Liver (tissue), 2 donors: ENCODE measurements around the gene TLCD4.

Experiments
- GABPA ChIP-seq, 2 donors: IDR thresholded peaks in 1 of 2; conservative IDR thresholded peaks in 1 of 2; 2 replicates each; pipeline ENCODE4 v1.6.1; 2016; ENCODE audit warnings: antibody characterized with exemption in 2 of 2, mild to moderate bottlenecking in 1 of 2, moderate library complexity in 1 of 2
- TF ChIP-seq, protein P1 (sequence below): IDR thresholded peaks from 2 replicates; pipeline ENCODE4 v1.6.1; 2016; ENCODE audit warnings: antibody characterized with exemption, mild to moderate bottlenecking
- TF ChIP-seq, protein P2 (sequence below): IDR thresholded peaks from 2 replicates; pipeline ENCODE4 v1.6.1; 2016; ENCODE audit warnings: antibody characterized with exemption
- donor health status: healthy.

DNA sequence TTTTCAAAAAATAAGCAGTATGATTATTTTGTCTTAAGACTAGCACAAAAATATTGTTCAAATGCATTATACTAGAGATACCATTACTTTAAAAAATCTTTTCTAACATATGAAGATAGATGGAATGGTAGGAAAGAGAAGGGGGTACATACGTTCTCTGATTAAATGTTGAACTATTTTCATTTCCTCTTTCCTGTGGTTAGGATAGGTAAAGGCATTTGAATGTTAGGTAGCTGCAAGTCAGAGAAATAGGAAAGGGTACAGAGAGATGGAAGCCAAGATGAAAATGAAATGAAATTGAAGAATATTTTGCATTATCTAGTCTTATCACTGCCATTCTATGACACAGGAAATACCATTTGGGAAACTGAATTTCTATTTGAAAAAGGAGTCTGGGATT lies 28.3 kb downstream of the TLCD4 start:
- TF ChIP-seq, protein P1, sequence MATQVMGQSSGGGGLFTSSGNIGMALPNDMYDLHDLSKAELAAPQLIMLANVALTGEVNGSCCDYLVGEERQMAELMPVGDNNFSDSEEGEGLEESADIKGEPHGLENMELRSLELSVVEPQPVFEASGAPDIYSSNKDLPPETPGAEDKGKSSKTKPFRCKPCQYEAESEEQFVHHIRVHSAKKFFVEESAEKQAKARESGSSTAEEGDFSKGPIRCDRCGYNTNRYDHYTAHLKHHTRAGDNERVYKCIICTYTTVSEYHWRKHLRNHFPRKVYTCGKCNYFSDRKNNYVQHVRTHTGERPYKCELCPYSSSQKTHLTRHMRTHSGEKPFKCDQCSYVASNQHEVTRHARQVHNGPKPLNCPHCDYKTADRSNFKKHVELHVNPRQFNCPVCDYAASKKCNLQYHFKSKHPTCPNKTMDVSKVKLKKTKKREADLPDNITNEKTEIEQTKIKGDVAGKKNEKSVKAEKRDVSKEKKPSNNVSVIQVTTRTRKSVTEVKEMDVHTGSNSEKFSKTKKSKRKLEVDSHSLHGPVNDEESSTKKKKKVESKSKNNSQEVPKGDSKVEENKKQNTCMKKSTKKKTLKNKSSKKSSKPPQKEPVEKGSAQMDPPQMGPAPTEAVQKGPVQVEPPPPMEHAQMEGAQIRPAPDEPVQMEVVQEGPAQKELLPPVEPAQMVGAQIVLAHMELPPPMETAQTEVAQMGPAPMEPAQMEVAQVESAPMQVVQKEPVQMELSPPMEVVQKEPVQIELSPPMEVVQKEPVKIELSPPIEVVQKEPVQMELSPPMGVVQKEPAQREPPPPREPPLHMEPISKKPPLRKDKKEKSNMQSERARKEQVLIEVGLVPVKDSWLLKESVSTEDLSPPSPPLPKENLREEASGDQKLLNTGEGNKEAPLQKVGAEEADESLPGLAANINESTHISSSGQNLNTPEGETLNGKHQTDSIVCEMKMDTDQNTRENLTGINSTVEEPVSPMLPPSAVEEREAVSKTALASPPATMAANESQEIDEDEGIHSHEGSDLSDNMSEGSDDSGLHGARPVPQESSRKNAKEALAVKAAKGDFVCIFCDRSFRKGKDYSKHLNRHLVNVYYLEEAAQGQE: no peak
- TF ChIP-seq, protein P2, sequence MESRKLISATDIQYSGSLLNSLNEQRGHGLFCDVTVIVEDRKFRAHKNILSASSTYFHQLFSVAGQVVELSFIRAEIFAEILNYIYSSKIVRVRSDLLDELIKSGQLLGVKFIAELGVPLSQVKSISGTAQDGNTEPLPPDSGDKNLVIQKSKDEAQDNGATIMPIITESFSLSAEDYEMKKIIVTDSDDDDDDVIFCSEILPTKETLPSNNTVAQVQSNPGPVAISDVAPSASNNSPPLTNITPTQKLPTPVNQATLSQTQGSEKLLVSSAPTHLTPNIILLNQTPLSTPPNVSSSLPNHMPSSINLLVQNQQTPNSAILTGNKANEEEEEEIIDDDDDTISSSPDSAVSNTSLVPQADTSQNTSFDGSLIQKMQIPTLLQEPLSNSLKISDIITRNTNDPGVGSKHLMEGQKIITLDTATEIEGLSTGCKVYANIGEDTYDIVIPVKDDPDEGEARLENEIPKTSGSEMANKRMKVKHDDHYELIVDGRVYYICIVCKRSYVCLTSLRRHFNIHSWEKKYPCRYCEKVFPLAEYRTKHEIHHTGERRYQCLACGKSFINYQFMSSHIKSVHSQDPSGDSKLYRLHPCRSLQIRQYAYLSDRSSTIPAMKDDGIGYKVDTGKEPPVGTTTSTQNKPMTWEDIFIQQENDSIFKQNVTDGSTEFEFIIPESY: no peak
- no peak for TF ChIP-seq GABPA (IDR thresholded peaks at IDR 0.05 in 1 of 2, conservative IDR thresholded peaks at IDR 0.05 in 1 of 2)
